ENCODE data around the gene GYS1.

The GYS1 gene

GRCh38 chr19:49017666-49018351, 24.7 kb upstream of the GYS1 start:
- DNase-seq (ENCODE audit: low read depth in 2 of 2) = peak in 1 of 2 donors; percentile 20

DNA sequence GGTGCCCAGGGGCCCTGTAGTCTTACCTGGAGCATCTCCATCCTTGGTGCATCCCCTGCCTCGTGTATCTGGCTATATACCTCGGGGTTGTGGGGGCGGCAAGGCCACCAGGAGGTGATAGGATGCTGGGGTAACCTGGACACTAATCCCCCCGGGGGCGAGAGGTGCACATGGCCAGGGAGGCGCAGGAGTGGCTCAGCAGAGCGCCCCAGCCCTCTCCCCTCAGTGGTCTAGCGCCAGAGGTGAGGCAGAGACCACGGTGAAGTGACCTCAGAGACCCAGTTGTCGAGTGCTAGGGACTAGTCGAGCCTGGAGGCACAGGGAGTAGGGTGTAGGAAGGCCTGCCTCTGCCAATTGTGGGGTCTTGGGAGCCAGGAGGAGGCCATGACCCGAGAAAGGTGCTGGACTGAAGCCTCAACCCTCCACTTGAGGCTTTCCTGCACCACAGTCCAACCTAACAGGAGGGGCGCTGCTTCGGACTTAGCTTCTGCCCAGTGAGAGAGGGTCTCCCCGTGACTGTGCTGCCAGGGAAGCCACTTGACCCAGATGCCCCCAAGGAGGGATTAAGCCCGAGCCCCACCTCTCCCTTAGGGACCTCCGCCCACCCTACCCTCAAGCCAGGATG, 24.0 kb upstream of the GYS1 start, which contains the start of gene LHB:
LHB (minus strand) TSS at position 51 of the 625 bp plus-strand sequence; CDS start at position 41, 10 bp downstream.
- no peak for DNase-seq (ENCODE audit: low read depth in 2 of 2)

DNA sequence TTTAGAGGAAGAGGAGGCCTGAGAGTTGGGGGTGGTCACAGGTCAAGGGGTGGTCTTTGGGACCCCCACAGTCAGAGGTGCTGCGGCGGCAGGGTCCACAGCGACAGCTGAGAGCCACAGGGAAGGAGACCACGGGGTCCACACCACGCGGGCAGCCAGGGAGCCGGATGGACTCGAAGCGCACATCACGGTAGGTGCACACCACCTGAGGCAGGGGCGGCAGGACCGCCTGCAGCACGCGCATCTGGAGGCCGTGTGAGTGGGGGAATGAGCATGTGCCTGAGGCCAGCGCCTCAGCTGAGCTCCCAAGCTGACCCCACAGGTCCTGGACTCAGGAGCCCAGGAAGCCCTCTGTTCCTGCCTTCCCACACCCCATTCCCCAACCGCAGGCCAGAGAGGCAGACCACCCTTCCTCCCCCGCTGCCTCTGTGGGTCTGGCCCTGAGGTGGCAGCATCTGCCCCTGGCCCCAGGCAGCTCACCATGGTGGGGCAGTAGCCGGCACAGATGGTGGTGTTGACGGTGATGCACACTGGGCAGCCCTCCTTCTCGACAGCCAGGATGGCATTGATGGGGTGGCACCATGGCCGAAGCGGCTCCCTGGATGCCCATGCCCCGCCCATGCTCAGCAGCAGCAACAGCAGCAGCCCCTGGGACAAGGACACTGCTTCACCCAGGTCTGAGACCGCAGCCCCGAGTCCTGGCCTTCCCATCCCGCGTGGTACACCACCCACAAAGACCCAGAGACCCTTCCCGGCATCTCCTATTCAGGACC, 23.1 kb upstream of the GYS1 start:
- no peak for DNase-seq (ENCODE audit: low read depth in 2 of 2)

GRCh38 chr19:49014870-49015255, 21.8 kb upstream of the GYS1 start:
- DNase-seq (ENCODE audit: low read depth in 2 of 2) = no peak

GRCh38 chr19:49014123-49014869, 21.2 kb upstream of the GYS1 start:
- DNase-seq (ENCODE audit: low read depth in 2 of 2) = no peak

GRCh38 chr19:49011194-49011593, 18.1 kb upstream of the GYS1 start:
- no peak for DNase-seq (ENCODE audit: low read depth in 2 of 2)

DNA sequence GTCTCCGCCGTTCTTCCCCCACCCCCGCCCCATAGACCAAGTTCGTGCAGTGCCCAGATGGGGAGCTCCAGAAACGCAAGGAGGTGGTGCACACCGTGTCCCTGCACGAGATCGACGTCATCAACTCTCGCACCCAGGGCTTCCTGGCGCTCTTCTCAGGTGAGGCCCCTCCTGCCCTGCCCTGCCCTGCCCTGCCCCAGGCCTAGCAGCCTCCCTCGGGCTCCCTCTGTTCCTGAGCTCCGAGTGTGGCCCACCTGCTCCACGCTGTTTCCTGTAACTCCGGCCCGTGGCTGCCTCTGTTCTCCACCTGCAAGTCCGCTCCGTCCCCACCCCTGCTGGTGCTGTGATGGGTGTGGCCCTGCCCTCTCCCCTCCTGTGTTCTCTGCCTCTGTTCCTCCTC, 17.3 kb upstream of the GYS1 start:
- DNase-seq (ENCODE audit: low read depth in 2 of 2) = no peak

GRCh38 chr19:49009828-49010227, 16.7 kb upstream of the GYS1 start:
- no peak for DNase-seq (ENCODE audit: low read depth in 2 of 2)

GRCh38 chr19:49006905-49007304, 13.8 kb upstream of the GYS1 start:
- no peak for DNase-seq (ENCODE audit: low read depth in 2 of 2)

- no peak for DNase-seq (ENCODE audit: low read depth in 2 of 2)
Measured at GRCh38 chr19:49004964-49005614, 12.0 kb upstream of the GYS1 start.

- DNase-seq (ENCODE audit: low read depth in 2 of 2) = no peak
Measured at GRCh38 chr19:49004133-49004532, 11.0 kb upstream of the GYS1 start.

- DNase-seq (ENCODE audit: low read depth in 2 of 2) = peak; percentile 23 to 42
Measured at GRCh38 chr19:48999481-49000325, 6.6 kb upstream of the GYS1 start.

- DNase-seq (ENCODE audit: low read depth in 2 of 2) = no peak
Measured at GRCh38 chr19:48997972-48998371, 4.9 kb upstream of the GYS1 start.

DNA sequence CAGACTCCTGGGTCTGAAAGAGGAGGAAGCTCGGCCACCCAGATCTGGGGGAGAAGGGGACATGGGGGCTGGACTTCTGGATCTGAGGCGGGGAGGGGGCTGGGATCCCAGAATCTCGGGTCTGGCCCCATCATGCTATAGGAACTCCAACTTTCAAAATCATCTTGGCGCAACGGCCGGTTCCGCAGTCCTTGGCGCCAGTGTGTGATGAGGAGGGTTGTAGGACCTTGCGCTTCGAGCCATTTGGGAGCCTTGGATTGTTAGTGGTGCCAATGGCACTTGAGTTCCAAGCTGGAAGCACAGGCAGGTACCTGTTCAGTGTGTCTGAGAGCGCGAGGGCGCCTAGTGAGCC, 902 bp upstream of the GYS1 start:
- no peak for DNase-seq (ENCODE audit: low read depth in 2 of 2)

- no peak for DNase-seq (ENCODE audit: low read depth in 2 of 2)
Measured at GRCh38 chr19:48992581-48993174, 431 bp downstream of the GYS1 start.

- DNase-seq (ENCODE audit: low read depth in 2 of 2) = no peak
Measured at GRCh38 chr19:48991873-48992580, 1.1 kb downstream of the GYS1 start.

DNA sequence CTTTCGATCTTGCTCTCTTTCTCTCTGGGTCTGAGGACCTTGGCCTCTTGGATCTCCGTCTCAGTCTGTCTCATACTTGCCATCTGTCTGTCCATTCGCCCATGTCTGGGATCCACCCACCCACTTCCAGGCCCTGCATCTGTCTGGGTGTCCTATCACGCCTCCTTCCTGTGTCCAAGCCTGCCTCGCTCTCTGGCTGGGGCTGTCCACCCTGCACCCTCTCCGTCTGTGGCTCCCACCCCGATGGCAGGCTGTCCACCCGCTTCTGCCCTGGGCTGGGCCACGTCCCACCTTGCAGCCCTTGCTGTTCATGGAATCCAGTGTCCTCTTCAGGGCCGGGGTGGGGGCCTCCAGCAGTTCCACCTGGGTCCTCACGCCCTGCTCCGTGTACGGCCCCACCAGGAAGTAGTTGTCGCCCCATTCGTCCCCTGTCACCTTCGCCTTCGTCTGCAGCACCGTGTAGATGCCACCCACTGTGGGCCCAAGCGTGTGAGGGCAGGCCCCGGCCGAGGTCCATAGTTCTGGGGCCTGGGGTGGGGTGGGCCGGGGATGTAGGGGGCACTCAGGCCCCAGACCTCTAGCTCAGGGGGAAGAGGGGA, 2.0 kb downstream of the GYS1 start:
- no peak for DNase-seq (ENCODE audit: low read depth in 2 of 2)

GRCh38 chr19:48990400-48990799, 2.7 kb downstream of the GYS1 start:
- no peak for DNase-seq (ENCODE audit: low read depth in 2 of 2)

- DNase-seq (ENCODE audit: low read depth in 2 of 2) = no peak
Measured at GRCh38 chr19:48989701-48990291, 3.3 kb downstream of the GYS1 start.

Measured in activated CD8-positive, alpha-beta memory T cell treated with anti-CD3 and anti-CD28 coated beads for 4 hours (primary cell).